Astrocyte of the spinal cord (primary cell): ENCODE measurements around the gene VSIG10.
"Not testable (repeated sequence)": the region's sequence is repeated elsewhere in the genome, so short reads cannot be mapped to it uniquely, and the experiment has no call there.

Source experiments
- DNase-seq: peaks from one replicate; pipeline ENCODE4 v3.0.0; 2011; ENCODE audit warnings: low read depth, low spot score
- H3K4me3 ChIP-seq: 2 replicates; pipeline ENCODE4 v1.5.1; 2011; ENCODE audit warnings: low read depth, mild to moderate bottlenecking, low read length, moderate library complexity
- in situ Hi-C: cut with HindIII; loops from 2 replicates; pipeline ENCODE4 v1.10.0; 2017; ENCODE audit warnings: low sequenced_read_pairs
- TF ChIP-seq, protein P1 (sequence below): IDR thresholded peaks from 2 replicates; pipeline ENCODE4 v1.5.1; 2012; ENCODE audit warnings: low read depth, mild to moderate bottlenecking, low read length, inconsistent platforms

The VSIG10 gene

DNA sequence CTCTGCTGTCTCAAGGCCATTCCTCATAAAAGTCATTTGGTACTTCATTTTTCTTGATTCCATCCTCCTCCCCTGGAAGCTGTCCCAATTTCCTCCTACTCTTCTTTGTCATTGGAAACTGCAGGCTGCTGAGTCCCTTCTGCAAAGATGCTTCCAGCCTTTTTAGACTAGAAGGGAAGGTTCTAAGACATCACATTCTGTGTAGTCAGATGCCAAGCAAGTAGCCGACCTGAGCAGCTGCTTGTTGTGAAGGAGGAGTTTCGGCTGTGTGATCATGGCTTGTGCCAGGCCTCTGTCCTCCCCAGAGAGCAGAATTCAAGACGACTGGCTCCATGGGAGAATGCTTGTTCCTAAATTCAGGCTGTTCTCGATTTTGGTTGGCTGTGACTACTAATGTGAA lies 78.6 kb downstream of the VSIG10 start:
- in situ Hi-C loops = no loop called here
- TF ChIP-seq, protein P1, sequence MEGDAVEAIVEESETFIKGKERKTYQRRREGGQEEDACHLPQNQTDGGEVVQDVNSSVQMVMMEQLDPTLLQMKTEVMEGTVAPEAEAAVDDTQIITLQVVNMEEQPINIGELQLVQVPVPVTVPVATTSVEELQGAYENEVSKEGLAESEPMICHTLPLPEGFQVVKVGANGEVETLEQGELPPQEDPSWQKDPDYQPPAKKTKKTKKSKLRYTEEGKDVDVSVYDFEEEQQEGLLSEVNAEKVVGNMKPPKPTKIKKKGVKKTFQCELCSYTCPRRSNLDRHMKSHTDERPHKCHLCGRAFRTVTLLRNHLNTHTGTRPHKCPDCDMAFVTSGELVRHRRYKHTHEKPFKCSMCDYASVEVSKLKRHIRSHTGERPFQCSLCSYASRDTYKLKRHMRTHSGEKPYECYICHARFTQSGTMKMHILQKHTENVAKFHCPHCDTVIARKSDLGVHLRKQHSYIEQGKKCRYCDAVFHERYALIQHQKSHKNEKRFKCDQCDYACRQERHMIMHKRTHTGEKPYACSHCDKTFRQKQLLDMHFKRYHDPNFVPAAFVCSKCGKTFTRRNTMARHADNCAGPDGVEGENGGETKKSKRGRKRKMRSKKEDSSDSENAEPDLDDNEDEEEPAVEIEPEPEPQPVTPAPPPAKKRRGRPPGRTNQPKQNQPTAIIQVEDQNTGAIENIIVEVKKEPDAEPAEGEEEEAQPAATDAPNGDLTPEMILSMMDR = no peak
- no peak for DNase-seq
- no peak overlapping the region for H3K4me3 ChIP-seq

DNA sequence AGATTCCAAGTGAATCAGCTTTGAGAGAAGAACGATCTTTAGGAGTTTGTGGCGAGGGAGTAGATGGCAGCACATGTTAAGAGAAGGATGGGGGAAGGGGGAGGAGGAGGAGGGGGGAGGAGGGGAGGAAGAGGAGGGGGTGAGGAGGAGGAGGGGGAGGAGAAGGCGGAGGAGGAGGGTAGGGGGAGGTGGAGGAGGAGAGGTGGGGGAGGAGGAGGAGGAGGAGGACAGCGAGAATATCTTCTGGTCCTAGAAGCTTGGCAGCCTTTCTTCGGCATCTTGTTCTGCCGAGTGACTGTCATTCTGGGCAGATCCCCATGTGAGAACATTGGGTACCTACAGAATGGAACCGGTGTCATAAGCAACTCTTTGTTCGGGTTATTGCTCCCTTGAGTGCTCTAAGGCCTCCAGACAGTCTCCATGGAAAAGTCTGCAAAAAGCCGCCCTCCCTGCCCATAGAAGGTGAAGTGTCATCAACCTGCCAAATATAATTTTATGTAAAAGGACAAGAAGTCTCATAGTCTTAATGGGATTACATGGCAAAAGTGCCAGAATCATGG lies 80.4 kb downstream of the VSIG10 start:
- DNase-seq = no peak
- H3K4me3 ChIP-seq = no peak overlapping the region
- TF ChIP-seq, protein P1 = no peak
- in situ Hi-C loops = no loop called here

DNA sequence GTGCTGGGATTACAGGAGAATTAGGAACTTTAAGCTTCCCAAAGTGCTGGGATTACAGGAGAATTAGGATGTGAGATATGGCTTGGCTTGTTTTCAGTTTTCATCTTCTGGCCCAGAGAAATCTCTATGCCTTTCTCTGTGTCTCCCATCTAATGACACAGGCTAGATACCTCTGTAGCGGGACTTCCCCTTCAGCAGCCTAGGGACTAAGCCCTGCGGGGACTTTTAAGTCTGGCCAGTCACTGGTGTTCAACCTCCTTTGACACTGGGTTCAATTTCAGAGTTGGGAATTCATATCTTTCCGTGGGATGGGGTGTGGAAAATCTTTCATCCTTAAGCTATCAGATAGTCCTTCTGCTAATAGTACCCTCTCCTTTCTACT lies 81.1 kb downstream of the VSIG10 start:
- TF ChIP-seq, protein P1 = no peak
- no peak for DNase-seq
- no peak overlapping the region for H3K4me3 ChIP-seq
- in situ Hi-C loops = no loop called here

DNA sequence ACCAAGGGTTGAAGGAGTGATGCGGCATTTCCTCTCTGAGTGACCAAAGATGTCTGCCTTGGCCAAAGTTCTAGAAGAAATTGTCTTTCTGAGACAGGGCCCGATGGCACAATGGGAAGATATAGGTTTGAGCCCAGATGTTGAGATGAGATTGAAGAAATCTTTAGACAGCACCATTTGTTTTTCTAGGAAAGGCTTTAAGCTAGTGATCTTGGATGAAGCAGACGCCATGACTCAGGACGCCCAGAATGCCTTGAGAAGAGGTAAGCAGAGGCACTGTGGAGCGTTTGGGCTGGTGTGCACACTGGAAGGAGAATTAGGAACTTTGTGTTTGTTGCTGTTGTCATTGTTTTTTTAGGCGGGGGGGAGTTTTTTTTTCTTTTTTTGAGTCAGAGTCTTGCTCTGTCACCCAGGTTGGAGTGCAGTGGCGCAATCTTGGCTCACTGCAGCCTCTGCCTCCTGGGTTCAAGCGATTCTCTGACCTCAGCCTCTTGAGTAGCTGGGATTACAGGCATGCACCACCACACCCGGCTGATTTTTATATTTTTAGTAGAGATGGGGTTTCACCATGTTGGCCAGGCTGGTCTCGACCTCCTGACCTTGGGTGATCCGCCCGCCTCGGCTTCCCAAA lies 81.6 kb downstream of the VSIG10 start:
- H3K4me3 ChIP-seq, DNase-seq, in situ Hi-C loops: not testable (repeated sequence)

DNA sequence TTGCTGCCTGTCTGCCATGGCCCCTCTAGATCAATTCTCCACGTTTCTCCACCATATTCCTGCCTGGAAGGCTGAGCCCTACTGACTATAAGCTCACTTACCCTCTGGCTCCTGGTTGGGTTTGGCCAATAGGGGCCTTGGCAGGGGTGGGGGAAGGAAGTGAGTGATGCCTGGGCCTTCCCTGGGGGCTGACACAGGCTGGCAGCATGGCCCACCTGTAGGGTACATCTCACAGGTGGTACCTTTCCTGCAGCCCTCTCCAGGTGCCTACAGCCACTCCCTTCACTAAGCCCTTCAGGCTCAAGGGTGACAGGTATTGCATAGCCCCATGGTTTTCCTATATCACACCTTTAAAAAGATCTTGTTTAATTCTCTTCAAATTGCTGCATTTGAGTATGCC lies 83.8 kb downstream of the VSIG10 start:
- H3K4me3 ChIP-seq = no peak overlapping the region
- in situ Hi-C loops = no loop called here
- DNase-seq = no peak
- TF ChIP-seq, protein P1 = no peak

DNA sequence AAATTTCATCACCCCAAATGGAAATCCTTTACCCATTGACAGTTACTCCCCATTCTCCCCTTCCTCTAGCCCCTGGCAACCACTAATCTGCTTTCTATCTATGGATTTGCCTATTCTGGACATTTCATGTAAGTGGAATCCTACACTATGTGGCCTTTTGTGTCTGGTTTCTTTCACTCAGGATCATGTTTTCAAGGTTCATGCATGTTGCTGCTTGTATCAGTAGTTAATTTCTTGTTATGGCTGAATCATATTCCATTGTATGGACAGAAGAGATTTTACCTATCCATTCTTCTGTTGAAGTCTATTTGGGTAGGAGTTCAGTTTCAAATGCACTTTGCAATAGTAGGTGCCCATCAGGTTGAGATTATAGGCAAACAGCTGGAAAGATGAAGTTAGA lies 85.9 kb downstream of the VSIG10 start:
- in situ Hi-C loops = no loop called here
- H3K4me3 ChIP-seq = no peak overlapping the region

More for the DNA sequence above, 85.9 kb downstream of the VSIG10 start:
- DNase-seq = no peak
- TF ChIP-seq, protein P1 = no peak
